RKO (cell line): ENCODE data around the gene EPHA8.

ENCODE experiments used
- DNase-seq: peaks from one replicate; pipeline ENCODE4 v3.0.0-alpha.2; 2016; ENCODE audit warnings: low spot score

Gene EPHA8

DNA sequence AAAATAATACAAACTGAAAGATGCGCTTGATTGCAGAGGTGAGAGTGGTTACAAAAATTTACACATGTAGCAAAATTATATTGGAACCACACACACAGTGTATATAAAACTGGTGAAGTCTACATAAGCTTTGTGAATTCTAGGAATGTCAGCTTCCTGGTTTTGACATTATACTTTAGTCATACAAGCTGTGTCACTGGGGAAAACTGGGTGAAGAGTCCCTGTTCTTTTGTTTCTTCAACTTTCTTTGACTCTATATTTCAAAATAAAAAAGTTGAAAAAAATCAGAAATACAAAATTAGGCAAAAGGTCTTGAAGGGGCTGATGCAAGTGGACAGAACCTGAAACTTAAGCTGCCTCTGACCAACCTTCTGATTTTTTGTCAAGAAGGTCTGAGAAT, 83.1 kb downstream of the EPHA8 start:
- DNase-seq = no peak

DNA sequence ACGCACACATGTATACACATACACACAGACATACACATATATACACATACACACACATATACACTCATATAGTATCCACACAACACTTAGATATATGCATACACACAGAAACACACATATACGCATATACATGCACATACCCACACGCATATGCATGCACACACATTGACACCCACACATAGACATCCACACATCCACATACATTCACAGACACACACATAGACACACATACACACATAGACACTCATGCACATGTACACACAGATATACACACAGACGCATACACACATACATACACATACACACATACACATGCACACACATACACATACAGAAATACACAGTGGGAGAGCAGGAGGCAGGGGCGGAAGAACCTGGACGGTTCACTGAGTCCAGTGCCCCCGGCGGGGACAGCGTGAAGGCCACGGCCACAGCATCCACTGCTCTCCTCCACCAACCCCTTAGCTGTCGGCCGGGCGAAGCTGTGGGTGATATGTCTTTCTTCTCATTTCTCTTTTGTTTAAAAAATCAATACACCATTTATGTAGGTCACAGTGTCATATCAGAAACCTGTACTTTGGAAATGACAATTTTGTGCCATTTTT, 86.9 kb downstream of the EPHA8 start:
- no peak for DNase-seq

DNA sequence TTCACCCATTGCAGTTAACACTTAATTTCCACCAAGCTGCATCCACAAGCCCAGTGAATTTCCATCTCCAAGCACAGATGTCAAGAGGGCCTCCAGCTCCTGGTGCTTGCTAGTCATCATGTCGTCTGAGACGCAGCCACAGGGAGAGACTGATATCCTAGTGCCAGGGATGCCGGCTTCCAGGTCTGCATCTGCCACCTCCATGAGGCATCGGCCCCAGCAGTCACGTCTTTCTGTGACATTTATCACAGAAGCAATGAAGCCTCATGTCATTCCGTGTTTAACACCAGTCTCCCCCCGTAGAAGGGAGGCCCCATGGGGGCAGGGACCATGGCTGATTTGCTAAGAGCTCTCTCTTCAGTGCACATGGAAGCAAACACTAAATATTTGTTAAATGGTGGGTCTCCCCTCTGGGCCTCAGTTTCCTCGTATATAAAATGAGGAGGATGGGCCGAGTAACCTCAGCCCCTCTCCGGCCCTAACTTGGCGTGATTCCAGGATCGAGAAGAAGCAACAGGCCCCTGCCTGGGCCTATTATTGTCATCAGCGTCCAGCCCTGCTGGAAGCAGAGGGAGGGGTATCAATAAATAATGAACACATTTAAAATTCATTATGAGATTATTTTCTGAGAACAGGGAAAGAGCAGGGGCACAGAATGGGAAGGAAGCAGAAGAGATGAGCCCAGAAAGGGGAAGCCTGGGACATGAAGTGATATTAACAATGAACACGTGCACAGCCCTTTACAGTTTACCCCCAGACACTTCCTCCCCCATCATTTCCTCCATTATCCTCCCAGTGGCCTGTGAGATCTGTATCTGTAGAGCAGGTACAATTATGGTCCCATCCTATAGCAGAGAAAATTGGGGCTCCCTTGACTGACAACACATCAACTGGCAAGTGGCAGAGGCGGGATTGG, 88.9 kb downstream of the EPHA8 start:
- DNase-seq = no peak

DNA sequence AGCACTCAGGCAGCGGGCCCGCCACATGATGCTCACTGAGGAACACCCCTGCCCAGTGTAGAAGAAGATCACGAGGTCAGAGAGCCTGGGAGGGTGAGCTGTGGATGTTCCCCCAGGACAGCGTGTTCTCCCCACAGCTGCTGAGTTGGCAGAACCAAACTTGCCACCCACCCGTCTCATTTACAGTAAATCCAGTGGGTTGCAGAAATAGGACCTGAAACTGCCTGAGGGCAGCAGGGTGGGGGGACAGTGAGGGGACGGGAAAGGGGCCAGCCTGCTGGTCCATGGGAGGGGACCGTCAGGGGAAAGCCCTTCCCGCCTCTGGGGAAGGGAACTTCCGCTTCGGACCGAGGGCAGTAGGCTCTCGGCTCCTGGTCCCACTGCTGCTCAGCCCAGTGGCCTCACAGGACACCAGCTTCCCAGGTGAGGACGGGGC, 89.6 kb downstream of the EPHA8 start, which contains the start of gene C1QB:
TSS of gene C1QB (plus strand) at position 356 of the 436 bp plus-strand sequence. CDS start 6,227 bp downstream, outside the sequence.
- no peak for DNase-seq
